LHCN-M2 (cell line): ENCODE results near the gene TRIM32. TPM values are rescaled to one million over a fixed set of nuclear protein-coding genes. Genes with fewer than 3 reads are reported as not detected.
A peak's percentile ranks its signal among the peaks of the same experiment; 100 is the strongest.

ENCODE experiments used
- DNase-seq: peaks from one replicate; pipeline ENCODE4 v3.0.0-alpha.2; 2012; ENCODE audit warnings: low read depth
- total RNA-seq: library from RNA; depleted of rRNA; stranded (reverse); fragments of >200 nt; gene quantifications from 2 replicates; pipeline ENCODE4 v1.2.3, GENCODE V29; 2014

The TRIM32 gene
- total RNA-seq, 1 experiment from 2014 or later: 26.4 TPM

GRCh38 chr9:116705531-116705930 lies 18.4 kb downstream of the TRIM32 start:
- DNase-seq: no peak

GRCh38 chr9:116706310-116707290 lies 19.5 kb downstream of the TRIM32 start:
- no peak for DNase-seq

- no peak for DNase-seq
Observed at GRCh38 chr9:116712781-116713180, 25.7 kb downstream of the TRIM32 start.

DNA sequence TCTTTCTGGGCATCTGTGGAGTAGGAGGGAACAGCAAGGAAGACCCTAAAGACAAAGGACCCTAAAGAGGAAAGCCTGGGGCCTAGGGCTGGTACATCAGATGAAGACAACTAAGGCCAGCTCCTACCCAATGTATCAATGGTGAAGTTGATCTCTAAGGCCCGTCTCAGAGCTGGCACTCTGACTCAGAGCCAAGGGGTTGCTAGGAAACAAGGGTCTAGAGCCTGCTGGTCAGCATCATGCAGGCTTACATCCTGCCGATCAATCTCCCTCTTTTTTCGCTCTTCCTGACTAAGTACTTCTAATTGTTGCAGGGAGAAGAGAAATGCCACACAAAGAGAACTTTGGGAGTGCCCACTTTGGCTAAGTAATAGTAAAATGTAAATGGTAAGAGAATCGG lies 26.2 kb downstream of the TRIM32 start:
- no peak for DNase-seq

- no peak for DNase-seq
Observed at GRCh38 chr9:116715751-116716150, 28.6 kb downstream of the TRIM32 start.

DNA sequence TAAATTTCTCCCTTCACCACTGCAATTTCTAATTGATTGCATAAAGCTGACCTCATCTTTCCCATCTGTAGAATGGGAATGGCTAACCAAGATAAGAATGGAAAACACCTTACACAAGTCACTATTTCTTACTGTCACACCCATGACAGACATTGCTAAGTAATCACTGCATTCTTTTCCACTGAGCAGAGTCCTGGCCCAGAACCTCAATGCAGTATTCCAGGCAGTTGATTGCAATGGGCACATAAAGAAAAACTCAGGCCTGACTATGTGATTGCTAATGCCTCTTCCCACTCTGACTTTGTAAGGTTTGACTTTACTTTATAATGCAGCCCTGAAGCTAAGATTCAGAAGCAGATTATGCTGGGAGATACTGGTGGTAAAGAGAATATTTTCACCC lies 29.3 kb downstream of the TRIM32 start:
- DNase-seq: no peak

DNA sequence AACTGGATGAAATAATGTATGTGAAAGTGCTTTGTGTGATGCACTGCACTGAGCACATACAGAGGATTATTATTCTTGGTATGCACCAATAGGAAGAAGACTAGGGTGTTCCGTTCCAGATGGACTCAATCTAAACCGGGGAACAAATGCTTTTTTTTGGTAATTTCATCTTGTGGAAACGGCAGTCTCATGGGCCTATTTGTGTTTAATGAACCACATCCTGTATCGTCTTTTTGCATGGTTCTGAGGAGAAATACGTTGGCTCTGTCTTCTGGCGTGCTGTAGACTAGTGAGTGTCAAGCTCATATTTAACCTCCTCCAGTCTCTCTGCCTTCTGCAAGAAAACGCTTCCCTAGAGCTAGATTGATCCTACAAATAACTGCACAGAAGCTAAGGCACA lies 30.0 kb downstream of the TRIM32 start:
- DNase-seq: no peak

DNA sequence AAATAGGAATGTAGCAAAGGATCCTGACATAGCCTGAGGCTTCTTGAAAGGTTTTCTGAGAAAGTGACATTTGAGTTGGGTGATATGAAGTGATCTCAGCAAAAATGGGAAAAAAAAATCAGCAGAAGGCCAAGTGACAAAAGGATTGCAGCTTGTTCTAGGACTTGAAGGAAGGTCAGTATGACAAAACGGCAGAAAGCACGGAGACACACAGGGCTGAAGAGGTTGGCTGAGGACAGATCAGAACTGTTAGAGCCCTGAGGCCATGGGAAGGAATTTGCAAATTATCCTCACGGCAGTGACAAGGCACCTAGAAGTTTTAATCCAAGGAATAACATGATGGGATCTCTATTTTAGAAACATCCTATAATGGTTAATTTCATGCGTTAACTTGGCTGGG lies 31.0 kb downstream of the TRIM32 start:
- DNase-seq: no peak

- DNase-seq: no peak
Observed at GRCh38 chr9:116720111-116720510, 33.0 kb downstream of the TRIM32 start.

- DNase-seq: no peak
Observed at GRCh38 chr9:116721411-116721810, 34.3 kb downstream of the TRIM32 start.

- DNase-seq: no peak
Observed at GRCh38 chr9:116721944-116722343, 34.8 kb downstream of the TRIM32 start.

DNA sequence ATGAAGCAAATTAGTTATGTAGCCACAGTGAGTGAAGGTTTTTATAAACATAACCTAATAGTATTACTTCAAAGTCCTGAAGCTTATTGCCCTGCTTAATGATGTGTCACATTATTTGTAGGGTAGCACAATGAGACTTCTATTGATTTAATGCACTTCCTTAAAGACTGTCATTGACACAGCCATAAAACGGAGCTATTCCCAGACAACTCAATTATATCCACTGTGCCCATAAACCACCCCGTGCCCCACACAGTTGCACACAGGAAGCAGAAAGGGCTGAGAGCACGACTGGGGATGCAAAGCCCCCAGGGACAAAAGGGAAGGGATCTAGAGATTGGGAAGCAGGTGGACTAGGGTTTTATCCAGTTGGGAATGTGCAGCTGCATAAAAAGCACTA lies 37.0 kb downstream of the TRIM32 start:
- DNase-seq: no peak

DNA sequence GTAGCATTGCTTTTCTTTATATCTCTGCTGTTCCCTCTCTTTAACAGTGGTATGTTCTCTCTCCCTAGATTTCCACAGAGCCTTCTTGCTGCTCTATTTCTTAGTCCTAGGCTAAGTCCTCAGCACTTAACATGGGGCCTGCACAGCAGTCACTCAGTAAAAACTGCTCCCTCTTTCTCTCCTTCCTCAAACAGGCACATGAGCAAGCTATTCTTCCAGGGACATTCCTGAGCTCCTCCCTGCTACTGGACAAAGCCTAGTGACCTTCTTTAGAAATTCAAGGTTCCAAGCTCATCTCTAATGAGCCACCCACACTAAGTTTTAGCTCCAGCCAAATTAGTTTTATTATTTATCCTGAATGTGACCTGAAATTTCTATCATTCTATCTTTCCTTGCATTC lies 39.5 kb downstream of the TRIM32 start:
- DNase-seq: no peak

GRCh38 chr9:116733010-116733641 lies 46.0 kb downstream of the TRIM32 start:
- no peak for DNase-seq

DNA sequence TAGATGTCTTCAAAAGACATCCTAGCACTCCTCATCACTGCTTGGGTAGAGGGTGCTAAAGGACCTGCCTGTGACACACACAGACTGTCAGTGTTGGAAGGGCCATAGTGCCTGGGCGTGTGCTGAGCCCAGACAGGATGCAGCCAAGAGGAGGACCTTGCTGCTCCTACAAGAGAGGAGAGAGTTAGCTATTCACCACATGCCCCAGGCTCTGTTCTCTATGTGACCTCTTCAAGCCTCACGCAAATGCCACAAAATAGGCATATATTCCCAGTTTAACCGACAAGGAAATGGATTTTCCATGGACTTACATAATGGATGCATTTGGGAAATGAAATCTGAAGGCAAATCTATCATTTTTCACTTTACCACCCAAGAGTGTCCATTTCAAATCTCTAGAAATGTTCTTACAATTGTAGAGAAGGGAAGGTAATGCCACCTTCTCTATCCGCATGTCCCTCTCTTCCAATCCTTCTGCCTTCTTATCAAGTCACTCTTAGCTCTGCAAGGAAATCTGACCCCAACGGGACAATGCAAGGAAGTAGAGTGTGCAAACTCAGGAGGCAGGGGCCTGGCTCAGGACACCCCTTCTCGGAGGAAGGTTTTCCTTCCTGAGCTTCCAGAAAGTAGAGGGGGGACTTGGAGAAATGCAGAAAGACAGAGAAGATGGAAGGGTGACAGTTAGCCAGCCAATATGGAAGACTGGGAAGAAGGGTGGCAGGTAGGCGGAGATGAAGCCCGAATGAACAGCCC lies 49.5 kb downstream of the TRIM32 start:
- DNase-seq: no peak

DNA sequence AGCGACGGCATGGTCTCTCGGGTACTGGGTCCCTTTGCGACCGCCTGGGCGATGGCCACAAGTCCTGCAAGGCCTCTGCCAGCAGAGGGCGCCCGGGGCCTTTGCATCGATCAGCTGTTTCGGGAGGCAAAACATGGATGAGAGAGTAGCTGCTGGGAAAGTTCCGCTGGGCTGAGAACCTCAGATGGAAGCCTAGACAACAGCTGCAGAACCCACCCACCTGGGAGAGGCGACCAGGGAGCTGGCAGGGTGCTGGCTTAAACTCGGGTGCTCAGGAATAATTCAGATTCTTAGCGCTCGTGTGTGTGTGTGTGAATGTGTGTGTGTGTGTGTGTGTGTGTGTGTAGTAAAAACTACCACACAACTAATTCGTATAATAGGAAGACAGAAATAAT lies 50.0 kb downstream of the TRIM32 start:
- DNase-seq: peak; percentile 78

GRCh38 chr9:116741086-116741740 lies 54.1 kb downstream of the TRIM32 start:
- DNase-seq: no peak

DNA sequence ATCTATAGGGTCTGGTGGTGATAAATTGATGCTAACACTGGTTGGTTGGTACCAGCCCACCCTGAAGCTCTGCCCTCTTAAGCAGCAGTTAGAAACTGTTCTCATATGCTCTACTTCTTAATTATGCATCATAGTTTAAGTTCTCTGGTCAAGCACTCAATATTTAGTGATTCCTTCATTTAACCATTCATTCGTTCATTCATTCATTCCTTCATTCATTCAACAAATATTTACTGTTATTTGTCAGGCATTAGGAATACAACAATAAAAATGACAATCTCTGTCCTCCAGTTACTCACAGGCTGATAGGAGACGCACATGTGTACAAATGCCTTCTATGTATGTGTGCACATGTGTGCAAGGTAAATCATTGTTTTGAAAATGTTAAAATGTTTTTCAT lies 54.6 kb downstream of the TRIM32 start:
- DNase-seq: no peak

GRCh38 chr9:116749176-116749575 lies 62.1 kb downstream of the TRIM32 start:
- DNase-seq: no peak

- DNase-seq: no peak
Observed at GRCh38 chr9:116749772-116750171, 62.7 kb downstream of the TRIM32 start.

GRCh38 chr9:116750510-116750909 lies 63.4 kb downstream of the TRIM32 start:
- DNase-seq: no peak
